ENCODE measurements around the gene CDSN. TPM values are rescaled to one million over a fixed set of nuclear protein-coding genes. Genes with fewer than 3 reads are reported as not detected.

Gene CDSN
- total RNA-seq, 2 donors from 2014 or later: not detected

- Mint-ChIP-seq H3K4me1 (peaks cover 33% of the 10 kb centered on the region), H3K4me3 (no peak overlapping the region)
Measured at GRCh38 chr6:31096656-31097055, 23.6 kb downstream of the CDSN start.

GRCh38 chr6:31096215-31096614 is 24.0 kb downstream of the CDSN start:
- ATAC-seq (no peak), DNase-seq (no peak)
- Mint-ChIP-seq H3K27me3 (no peaks in the 10 kb centered on the region), H3K4me1 (peaks cover 38% of the 10 kb centered on the region), H3K4me3 (no peak overlapping the region), H3K36me3 (ENCODE audit: low read depth) (no peaks in the 10 kb centered on the region), H3K27ac (peak overlapping the region; percentile 17)
- H3K9me3 ChIP-seq (ENCODE audit: control insufficient read depth, low read length, poor library complexity, severe bottlenecking): no peaks in the 10 kb centered on the region

More at GRCh38 chr6:31096656-31097055, 23.6 kb downstream of the CDSN start:
- no peaks in the 10 kb centered on the region for H3K27me3 Mint-ChIP-seq
- DNase-seq (no peak), ATAC-seq (no peak)
- no peaks in the 10 kb centered on the region for H3K36me3 Mint-ChIP-seq (ENCODE audit: low read depth)
- peak overlapping the region; percentile 17 for H3K27ac Mint-ChIP-seq
- no peaks in the 10 kb centered on the region for H3K9me3 ChIP-seq (ENCODE audit: control insufficient read depth, low read length, poor library complexity, severe bottlenecking)

- Mint-ChIP-seq H3K4me3 (peak overlapping the region; percentile 80), H3K4me1 (peaks cover 39% of the 10 kb centered on the region), H3K36me3 (ENCODE audit: low read depth) (no peaks in the 10 kb centered on the region)
Measured at GRCh38 chr6:31094389-31094881, 25.8 kb downstream of the CDSN start.

GRCh38 chr6:31092769-31093505 is 27.3 kb downstream of the CDSN start:
- H3K27ac Mint-ChIP-seq: peak overlapping the region; percentile 61
- H3K36me3 Mint-ChIP-seq (ENCODE audit: low read depth): no peaks in the 10 kb centered on the region
- peaks cover 39% of the 10 kb centered on the region for H3K4me1 Mint-ChIP-seq
- ATAC-seq (no peak), DNase-seq (no peak)
- H3K4me3 Mint-ChIP-seq: no peak overlapping the region
- H3K27me3 Mint-ChIP-seq: no peaks in the 10 kb centered on the region
- no peaks in the 10 kb centered on the region for H3K9me3 ChIP-seq (ENCODE audit: control insufficient read depth, low read length, poor library complexity, severe bottlenecking)

More at GRCh38 chr6:31094389-31094881, 25.8 kb downstream of the CDSN start:
- peak in 1 of 3 donors; percentile 13 for DNase-seq
- H3K9me3 ChIP-seq (ENCODE audit: control insufficient read depth, low read length, poor library complexity, severe bottlenecking): no peaks in the 10 kb centered on the region
- Mint-ChIP-seq H3K27ac (peak overlapping the region; percentile 92), H3K27me3 (no peaks in the 10 kb centered on the region)
- ATAC-seq: peak; percentile 83

GRCh38 chr6:31092238-31092637 is 28.0 kb downstream of the CDSN start:
- DNase-seq: no peak
- no peaks in the 10 kb centered on the region for H3K36me3 Mint-ChIP-seq (ENCODE audit: low read depth)
- H3K27ac Mint-ChIP-seq: peak overlapping the region; percentile 61
- H3K27me3 Mint-ChIP-seq: no peaks in the 10 kb centered on the region
- H3K4me1 Mint-ChIP-seq: peaks cover 40% of the 10 kb centered on the region
- no peak overlapping the region for H3K4me3 Mint-ChIP-seq
- no peaks in the 10 kb centered on the region for H3K9me3 ChIP-seq (ENCODE audit: control insufficient read depth, low read length, poor library complexity, severe bottlenecking)
- no peak for ATAC-seq

- no peaks in the 10 kb centered on the region for H3K9me3 ChIP-seq (ENCODE audit: control insufficient read depth, low read length, poor library complexity, severe bottlenecking)
- H3K27ac Mint-ChIP-seq: peak overlapping the region; percentile 61
- DNase-seq: no peak
- no peak for ATAC-seq
- no peak overlapping the region for H3K4me3 Mint-ChIP-seq
- H3K4me1 Mint-ChIP-seq: peaks cover 40% of the 10 kb centered on the region
- H3K27me3 Mint-ChIP-seq: no peaks in the 10 kb centered on the region
- no peaks in the 10 kb centered on the region for H3K36me3 Mint-ChIP-seq (ENCODE audit: low read depth)
Measured at GRCh38 chr6:31091680-31092079, 28.6 kb downstream of the CDSN start.

- H3K9me3 ChIP-seq (ENCODE audit: control insufficient read depth, low read length, poor library complexity, severe bottlenecking): no peaks in the 10 kb centered on the region
- no peak for ATAC-seq
- Mint-ChIP-seq H3K4me1 (peaks cover 36% of the 10 kb centered on the region), H3K36me3 (ENCODE audit: low read depth) (no peaks in the 10 kb centered on the region), H3K27ac (peak overlapping the region; percentile 61), H3K4me3 (no peak overlapping the region), H3K27me3 (no peaks in the 10 kb centered on the region)
- no peak for DNase-seq
Measured at GRCh38 chr6:31090973-31091364, 29.3 kb downstream of the CDSN start.

GRCh38 chr6:31090275-31090972 is 29.8 kb downstream of the CDSN start:
- H3K27ac Mint-ChIP-seq: no peak overlapping the region
- H3K4me3 Mint-ChIP-seq: no peak overlapping the region
- H3K36me3 Mint-ChIP-seq (ENCODE audit: low read depth): no peaks in the 10 kb centered on the region
- H3K4me1 Mint-ChIP-seq: peaks cover 34% of the 10 kb centered on the region
- no peaks in the 10 kb centered on the region for H3K9me3 ChIP-seq (ENCODE audit: control insufficient read depth, low read length, poor library complexity, severe bottlenecking)
- ATAC-seq: no peak
- no peak for DNase-seq
- no peaks in the 10 kb centered on the region for H3K27me3 Mint-ChIP-seq

GRCh38 chr6:31087494-31088089 is 32.7 kb downstream of the CDSN start:
- peak; percentile 64 to 85 (median 72) for DNase-seq
- no peaks in the 10 kb centered on the region for H3K9me3 ChIP-seq (ENCODE audit: control insufficient read depth, low read length, poor library complexity, severe bottlenecking)
- peak overlapping the region; percentile 12 for H3K4me3 Mint-ChIP-seq
- H3K27ac Mint-ChIP-seq: peak overlapping the region; percentile 59
- peaks cover 19% of the 10 kb centered on the region for H3K4me1 Mint-ChIP-seq
- no peaks in the 10 kb centered on the region for H3K36me3 Mint-ChIP-seq (ENCODE audit: low read depth)
- ATAC-seq: peak; percentile 99
- H3K27me3 Mint-ChIP-seq: peaks cover 5% of the 10 kb centered on the region

GRCh38 chr6:31086788-31087440 is 33.3 kb downstream of the CDSN start:
- ATAC-seq (no peak), DNase-seq (no peak)
- H3K36me3 Mint-ChIP-seq (ENCODE audit: low read depth): no peaks in the 10 kb centered on the region
- H3K27me3 Mint-ChIP-seq: peaks cover 5% of the 10 kb centered on the region
- H3K4me1 Mint-ChIP-seq: peaks cover 16% of the 10 kb centered on the region
- no peaks in the 10 kb centered on the region for H3K9me3 ChIP-seq (ENCODE audit: control insufficient read depth, low read length, poor library complexity, severe bottlenecking)
- H3K27ac Mint-ChIP-seq: peak overlapping the region; percentile 59
- no peak overlapping the region for H3K4me3 Mint-ChIP-seq

GRCh38 chr6:31083742-31084354 is 36.4 kb downstream of the CDSN start:
- no peaks in the 10 kb centered on the region for H3K9me3 ChIP-seq (ENCODE audit: control insufficient read depth, low read length, poor library complexity, severe bottlenecking)
- Mint-ChIP-seq H3K36me3 (ENCODE audit: low read depth) (no peaks in the 10 kb centered on the region), H3K4me3 (no peak overlapping the region), H3K4me1 (peaks cover 13% of the 10 kb centered on the region), H3K27me3 (peaks cover 5% of the 10 kb centered on the region), H3K27ac (no peak overlapping the region)
- DNase-seq (peak in 2 of 3 donors; percentile 11 to 14), ATAC-seq (no peak)

- H3K4me3 Mint-ChIP-seq: no peak overlapping the region
- no peaks in the 10 kb centered on the region for H3K36me3 Mint-ChIP-seq (ENCODE audit: low read depth)
- peaks cover 7% of the 10 kb centered on the region for H3K4me1 Mint-ChIP-seq
- ATAC-seq (no peak), DNase-seq (no peak)
- H3K27me3 Mint-ChIP-seq: peaks cover 5% of the 10 kb centered on the region
- H3K27ac Mint-ChIP-seq: no peak overlapping the region
- no peaks in the 10 kb centered on the region for H3K9me3 ChIP-seq (ENCODE audit: control insufficient read depth, low read length, poor library complexity, severe bottlenecking)
Measured at GRCh38 chr6:31081872-31082271, 38.4 kb downstream of the CDSN start.

All from T-helper 17 cell (primary cell).